Muscle layer of colon (tissue), 2 donors: ENCODE results near the gene AMZ1.

Experiments
- H3K27ac ChIP-seq: one replicate; pipeline ENCODE4 v1.7.0; 2013; ENCODE audit warnings: low read depth, mild to moderate bottlenecking, low read length, moderate library complexity
- H3K27me3 ChIP-seq, 2 donors: one replicate each; pipeline ENCODE4 v1.7.0; 2013; ENCODE audit warnings: low read length in 2 of 2, mild to moderate bottlenecking in 2 of 2; ENCODE audit not compliant: insufficient read depth in 2 of 2, control insufficient read depth in 1 of 2
- H3K36me3 ChIP-seq: one replicate; pipeline ENCODE4 v1.7.0; 2013; ENCODE audit warnings: mild to moderate bottlenecking, low read length; ENCODE audit not compliant: insufficient read depth
- H3K4me1 ChIP-seq: one replicate; pipeline ENCODE4 v1.7.0; 2013; ENCODE audit warnings: mild to moderate bottlenecking, low read length; ENCODE audit not compliant: insufficient read depth
- H3K4me3 ChIP-seq, 2 donors: one replicate each; pipeline ENCODE4 v1.7.0; 2013; ENCODE audit warnings: low read length in 2 of 2, low read depth in 1 of 2, mild to moderate bottlenecking in 1 of 2, moderate library complexity in 1 of 2
- H3K9ac ChIP-seq: one replicate; pipeline ENCODE4 v1.7.0; 2013; ENCODE audit warnings: low read length
- H3K9me3 ChIP-seq: one replicate; pipeline ENCODE4 v1.7.0; 2013; ENCODE audit warnings: mild to moderate bottlenecking, low read length
- donor health status: abdominal sarcoma.
- donor health status: Adenocarcinoma of cecum.

The AMZ1 gene

DNA sequence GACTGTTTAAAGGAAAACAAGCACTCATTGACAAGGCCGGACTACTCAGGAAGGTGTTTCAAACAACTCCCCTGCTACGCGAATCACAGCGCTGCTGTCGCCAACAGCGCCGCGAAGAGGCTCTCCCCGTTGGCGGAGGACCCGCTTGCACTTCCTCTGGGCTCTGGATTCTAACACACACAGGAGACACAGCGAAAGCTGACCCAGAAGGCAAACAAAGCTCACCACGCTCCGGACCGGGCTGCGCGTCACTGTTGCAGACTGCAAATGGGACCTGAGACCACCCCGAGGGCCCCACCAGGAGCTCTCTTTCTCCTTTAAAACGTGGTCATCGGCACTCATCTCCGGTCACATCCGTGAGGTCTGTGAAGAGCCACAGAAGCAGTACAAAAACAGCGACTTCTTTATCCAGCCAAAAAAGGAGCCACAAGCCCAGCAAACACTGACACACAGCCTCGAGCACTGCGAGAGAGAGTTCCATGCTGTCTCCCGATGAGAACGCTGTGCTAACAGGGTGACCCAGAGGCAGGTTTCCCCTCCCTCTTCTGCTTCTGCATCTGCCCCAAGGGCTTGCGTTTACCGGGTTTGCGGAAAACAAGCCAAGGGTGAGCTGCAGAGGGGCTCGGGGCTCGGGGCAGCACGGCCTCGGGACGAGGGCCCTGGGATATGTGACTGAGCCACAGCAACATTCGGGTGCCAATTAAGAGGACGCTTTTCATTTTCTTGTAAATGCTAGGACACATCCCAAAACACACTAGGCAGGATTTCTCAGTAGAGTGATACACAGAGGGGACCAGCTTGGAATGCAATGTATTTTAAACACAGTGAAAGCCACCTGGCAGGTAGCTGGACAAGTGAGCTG, 41.3 kb downstream of the AMZ1 start:
- H3K27me3 ChIP-seq, result no peaks in the 10 kb centered on the region
- H3K36me3 ChIP-seq, result peaks cover 13% of the 10 kb centered on the region
- H3K4me1 ChIP-seq, result peaks cover 38% of the 10 kb centered on the region
- H3K27ac ChIP-seq, result peak overlapping the region; percentile 81
- peak overlapping the region; percentile 17 to 20 for H3K4me3 ChIP-seq
- peak overlapping the region; percentile 31 for H3K9ac ChIP-seq
- H3K9me3 ChIP-seq, result no peaks in the 10 kb centered on the region

DNA sequence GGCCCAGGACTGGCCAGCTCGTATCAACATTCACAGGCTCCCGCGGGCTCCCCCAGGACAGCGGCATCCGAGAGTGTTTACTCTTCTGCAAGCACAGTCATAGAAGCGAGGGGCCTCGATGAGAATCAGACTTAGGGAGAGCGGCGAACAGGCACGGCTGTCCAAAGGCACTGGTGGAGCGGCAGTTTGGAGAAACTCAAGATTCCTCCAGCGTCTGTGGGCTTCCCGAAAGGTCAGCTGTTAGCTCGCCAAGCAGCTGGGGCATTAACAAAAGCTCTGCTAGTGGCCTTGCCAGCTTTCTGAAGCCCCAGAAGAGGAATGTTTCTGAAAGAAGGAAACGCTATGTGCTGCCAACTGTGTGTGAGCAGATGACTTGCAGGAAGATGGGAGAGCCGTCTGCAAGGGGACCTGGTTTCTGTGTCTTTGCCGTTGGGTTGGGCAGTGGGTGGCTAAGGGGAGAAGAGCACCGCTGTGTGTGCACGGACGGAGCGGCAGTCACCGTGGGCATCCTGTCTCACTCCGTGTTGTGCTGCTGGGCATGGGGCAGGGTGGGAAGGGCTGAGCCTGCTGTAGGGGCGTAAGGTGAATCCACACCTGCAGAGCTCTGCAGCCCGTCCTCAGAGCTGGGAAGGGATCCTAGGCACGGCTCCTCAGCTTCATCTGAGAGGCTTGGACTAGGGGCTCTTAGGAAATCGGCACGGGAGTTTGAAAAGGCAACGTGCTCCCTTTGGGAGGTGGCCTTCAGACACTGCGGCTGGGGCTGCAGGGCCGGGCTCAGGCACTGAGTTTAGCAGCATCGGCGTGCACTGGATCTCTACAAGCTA, 42.1 kb downstream of the AMZ1 start:
- Histone ChIP-seq H3K27me3 (no peaks in the 10 kb centered on the region), H3K9me3 (no peaks in the 10 kb centered on the region), H3K4me1 (peaks cover 46% of the 10 kb centered on the region), H3K9ac (peak overlapping the region; percentile 31), H3K4me3 (peak overlapping the region in 1 of 2 donors; percentile 17), H3K27ac (peak overlapping the region; percentile 81), H3K36me3 (peaks cover 13% of the 10 kb centered on the region)

DNA sequence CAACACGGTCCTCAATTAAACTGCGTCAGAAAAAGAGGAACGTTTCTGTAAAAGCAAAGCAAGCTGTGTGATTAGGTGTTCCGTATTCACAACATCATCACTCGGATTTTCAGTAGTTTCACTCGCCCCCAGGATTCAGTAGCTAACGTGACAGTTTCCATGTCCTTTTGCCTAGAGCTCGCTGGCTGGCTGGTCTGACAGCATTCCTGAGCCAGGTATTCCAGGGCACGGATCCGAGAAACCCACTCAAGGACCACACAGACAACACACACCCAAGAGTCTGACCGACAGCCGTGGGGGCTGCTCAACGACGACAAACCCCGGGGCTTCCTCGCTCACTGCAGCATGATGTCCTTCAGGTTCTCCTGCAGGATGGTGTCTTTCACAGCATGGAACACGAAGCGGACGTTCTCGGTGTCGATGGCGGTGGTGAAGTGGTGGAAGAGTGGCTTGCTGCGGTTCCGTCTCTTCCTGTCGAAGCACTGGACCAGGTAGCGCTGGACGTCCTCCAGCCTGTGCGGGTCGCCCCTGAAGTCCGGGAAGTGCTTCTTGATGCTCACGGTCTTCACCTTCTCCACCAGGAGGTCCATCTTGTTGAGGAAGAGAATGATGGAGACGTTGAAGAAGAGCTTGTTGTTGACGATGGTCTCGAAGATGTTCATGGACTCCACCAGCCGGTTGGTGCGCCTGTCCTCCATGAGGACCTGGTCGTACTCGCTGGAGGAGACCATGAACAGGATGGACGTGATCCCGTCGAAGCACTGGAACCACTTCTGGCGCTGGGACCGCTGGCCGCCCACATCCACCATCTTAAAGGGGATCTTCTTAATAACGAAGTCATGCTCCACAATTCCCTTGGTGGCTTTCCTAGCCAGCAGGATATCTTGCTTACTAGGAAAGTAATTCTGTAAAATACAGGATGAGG, 43.1 kb downstream of the AMZ1 start:
- Histone ChIP-seq H3K9ac (no peak overlapping the region), H3K27me3 (no peaks in the 10 kb centered on the region), H3K27ac (no peak overlapping the region), H3K4me1 (peaks cover 56% of the 10 kb centered on the region), H3K36me3 (peaks cover 12% of the 10 kb centered on the region), H3K4me3 (no peak overlapping the region), H3K9me3 (no peaks in the 10 kb centered on the region)

DNA sequence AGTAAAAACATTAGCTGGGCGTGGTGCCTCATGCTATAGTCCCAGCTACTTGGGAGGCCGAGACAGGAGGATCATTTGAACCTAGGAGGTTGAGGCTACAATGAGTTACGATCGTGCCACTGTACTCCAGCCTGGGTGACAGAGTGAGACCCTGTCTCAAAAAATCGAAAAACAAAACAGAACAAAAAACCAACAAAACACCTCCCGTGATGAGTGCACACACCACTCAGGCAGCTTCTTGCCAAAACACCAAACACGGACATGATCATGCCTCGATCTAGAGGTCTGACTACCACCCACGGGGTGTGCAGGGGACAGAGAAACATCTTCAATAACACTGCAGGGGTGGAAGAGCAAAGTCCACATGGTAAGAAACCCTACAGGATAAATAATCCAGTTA, 44.4 kb downstream of the AMZ1 start:
- Histone ChIP-seq H3K4me3 (no peak overlapping the region), H3K36me3 (peaks cover 6% of the 10 kb centered on the region), H3K27ac (no peak overlapping the region), H3K9me3 (no peaks in the 10 kb centered on the region), H3K9ac (no peak overlapping the region), H3K27me3 (no peaks in the 10 kb centered on the region), H3K4me1 (peaks cover 57% of the 10 kb centered on the region)

DNA sequence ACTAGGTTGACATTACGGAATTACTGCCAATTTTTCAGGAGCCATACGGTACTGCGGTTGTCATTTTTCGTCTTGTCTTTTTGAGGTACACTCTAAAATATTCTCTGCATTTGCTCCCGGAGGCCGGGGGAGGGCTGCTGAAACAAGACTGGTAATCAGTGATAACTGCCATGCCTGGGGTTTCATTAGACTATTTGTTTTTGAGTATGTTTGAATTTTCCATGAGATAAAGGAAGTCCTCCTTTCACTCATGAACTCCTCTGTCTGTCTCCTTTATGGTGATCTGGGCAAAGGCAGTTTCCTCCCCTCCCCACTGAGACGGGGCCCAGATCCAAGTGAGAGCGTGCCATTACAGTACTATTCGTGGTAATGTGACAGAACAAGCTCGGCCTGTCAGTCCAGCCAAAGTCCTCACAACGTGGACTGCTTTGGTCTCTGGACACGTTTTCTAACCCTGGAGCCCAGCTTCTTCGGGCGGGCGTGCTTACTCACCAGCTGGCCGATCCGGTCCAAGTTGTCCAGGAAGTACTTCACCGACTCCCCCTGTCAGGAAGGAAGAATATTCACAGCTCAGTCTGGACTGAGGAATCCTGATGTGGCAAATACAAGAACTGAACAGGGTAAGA, 45.1 kb downstream of the AMZ1 start:
- peak overlapping the region; percentile 12 for H3K27ac ChIP-seq
- peaks cover 60% of the 10 kb centered on the region for H3K4me1 ChIP-seq
- no peaks in the 10 kb centered on the region for H3K9me3 ChIP-seq
- H3K9ac ChIP-seq, result no peak overlapping the region
- H3K36me3 ChIP-seq, result peaks cover 6% of the 10 kb centered on the region
- no peak overlapping the region for H3K4me3 ChIP-seq
- no peaks in the 10 kb centered on the region for H3K27me3 ChIP-seq

DNA sequence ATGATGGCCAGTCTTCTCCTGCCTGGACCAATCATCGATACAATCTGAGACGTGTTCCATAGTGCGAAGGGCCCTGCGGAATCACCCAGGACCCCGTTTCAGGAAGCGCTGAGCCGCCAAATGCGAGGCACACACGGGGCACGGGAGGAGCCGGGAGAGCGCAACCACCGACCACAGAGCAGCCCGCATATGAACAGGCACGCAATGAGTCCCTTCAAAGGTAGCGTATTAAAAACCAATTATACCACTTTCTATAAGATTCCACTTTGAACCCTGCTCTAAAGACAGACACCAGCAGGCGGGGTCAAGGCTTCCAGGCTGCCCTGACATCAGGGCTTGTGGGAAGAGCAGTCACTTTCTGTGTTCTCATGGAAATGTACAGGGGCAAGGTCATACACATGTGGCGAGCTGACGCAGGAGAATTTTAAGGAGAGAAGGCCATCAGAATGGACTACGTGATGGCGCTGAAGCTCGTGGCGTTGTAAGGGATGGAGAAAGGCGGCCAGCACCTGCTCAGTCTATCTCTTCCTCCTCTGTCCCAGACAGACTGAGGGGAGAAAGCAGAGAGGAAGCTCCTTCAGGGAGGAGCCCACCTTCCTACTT, 46.2 kb downstream of the AMZ1 start:
- H3K27ac ChIP-seq, result peak overlapping the region; percentile 70
- H3K36me3 ChIP-seq, result peaks cover 6% of the 10 kb centered on the region
- H3K4me1 ChIP-seq, result peaks cover 53% of the 10 kb centered on the region

DNA sequence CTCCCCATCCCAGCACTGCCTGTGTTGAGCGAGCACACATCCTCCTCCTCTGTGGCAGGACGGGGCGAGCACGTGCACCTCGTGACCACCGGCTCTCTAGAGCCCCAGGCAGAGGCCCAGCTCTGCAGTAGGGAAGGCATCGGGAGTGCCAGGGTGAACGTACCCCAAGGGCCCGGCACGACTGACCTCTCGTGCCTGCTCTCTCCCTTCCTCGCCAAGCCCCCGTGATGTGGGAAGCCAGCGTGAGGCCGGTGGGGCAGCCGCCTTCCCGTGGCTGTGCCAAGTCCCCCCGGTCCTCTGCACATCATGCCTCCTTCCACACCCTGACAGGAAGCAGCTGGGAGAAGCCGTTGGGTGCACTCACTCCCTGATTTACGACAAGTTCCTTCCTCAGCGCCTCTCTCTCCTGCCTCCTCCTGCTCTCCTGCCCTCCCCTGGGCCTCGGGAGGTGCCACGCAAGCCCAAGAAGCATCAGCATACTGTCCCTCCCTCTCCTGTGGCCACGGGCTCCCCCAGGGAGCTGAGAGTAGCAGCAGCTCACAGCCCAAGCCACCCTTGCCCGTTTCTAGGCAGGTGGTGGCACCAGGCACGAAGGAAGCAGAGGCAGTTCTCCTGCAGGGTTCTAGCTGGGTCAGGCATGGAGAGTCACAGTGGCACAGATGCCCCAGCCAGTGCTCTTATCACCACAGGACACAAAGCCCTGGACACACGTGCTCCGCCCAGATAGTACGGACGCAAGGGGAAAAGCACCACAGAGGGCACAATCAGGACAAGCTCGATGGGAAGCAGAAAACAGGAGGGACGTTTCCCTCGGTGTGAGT, 47.0 kb downstream of the AMZ1 start:
- Histone ChIP-seq H3K27me3 (no peaks in the 10 kb centered on the region), H3K36me3 (peaks cover 6% of the 10 kb centered on the region), H3K4me3 (peak overlapping the region in 1 of 2 donors; percentile 15), H3K9ac (no peak overlapping the region), H3K27ac (peak overlapping the region; percentile 70), H3K4me1 (peaks cover 46% of the 10 kb centered on the region), H3K9me3 (no peaks in the 10 kb centered on the region)

More for the DNA sequence above, 46.2 kb downstream of the AMZ1 start:
- Histone ChIP-seq H3K9me3 (no peaks in the 10 kb centered on the region), H3K27me3 (no peaks in the 10 kb centered on the region), H3K9ac (no peak overlapping the region), H3K4me3 (peak overlapping the region in 1 of 2 donors; percentile 15)

DNA sequence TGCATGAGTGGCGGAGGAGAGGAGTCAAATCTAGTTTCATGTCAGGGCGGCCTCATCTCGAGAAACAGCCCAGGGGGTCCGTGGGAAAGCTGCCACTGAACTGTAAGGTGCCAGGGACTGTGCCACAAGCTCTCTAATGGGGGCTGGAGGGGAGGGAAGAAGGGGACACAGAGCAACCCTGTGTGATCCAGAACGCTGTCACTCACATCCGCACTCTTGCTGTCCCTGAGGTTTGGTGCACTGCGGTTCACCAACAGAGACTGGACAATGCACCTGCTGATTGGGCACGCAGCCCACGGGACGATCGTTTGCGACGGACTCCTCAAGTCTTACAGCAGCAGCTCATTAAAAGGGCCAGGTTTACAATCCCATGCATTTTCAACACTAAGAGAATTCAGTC, 47.7 kb downstream of the AMZ1 start:
- no peak overlapping the region for H3K27ac ChIP-seq

DNA sequence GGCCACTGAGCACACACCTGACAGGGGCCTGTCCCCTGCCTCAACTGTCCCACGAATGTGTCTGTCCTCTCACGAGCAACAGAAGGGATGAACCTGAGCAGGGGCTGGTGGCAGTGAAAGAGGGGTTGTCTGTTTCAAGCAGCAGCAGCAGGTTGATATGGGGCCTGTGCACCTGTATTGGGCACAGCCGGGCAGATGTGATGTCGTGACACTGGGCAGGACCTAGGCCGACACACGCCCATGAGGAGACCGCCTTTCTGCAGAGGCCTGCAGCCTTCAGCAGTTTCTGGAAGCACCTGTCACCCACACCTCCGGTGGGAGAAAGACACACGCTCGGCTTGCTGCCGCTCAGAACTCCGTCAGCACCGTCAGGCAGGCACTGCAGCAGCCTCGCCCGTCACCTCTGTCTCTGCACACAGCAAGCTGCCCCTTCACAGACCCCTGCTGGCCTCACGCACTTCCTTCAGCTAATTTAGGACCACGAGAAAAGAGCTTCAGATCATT, 48.5 kb downstream of the AMZ1 start:
- Histone ChIP-seq H3K27me3 (no peaks in the 10 kb centered on the region), H3K4me1 (peaks cover 41% of the 10 kb centered on the region), H3K27ac (no peak overlapping the region)

More for the DNA sequence above, 47.7 kb downstream of the AMZ1 start:
- H3K27me3 ChIP-seq, result no peaks in the 10 kb centered on the region
- peaks cover 41% of the 10 kb centered on the region for H3K4me1 ChIP-seq
- no peaks in the 10 kb centered on the region for H3K9me3 ChIP-seq
- no peak overlapping the region for H3K4me3 ChIP-seq
- H3K36me3 ChIP-seq, result peaks cover 6% of the 10 kb centered on the region
- no peak overlapping the region for H3K9ac ChIP-seq

More for the DNA sequence above, 48.5 kb downstream of the AMZ1 start:
- no peak overlapping the region for H3K4me3 ChIP-seq
- no peak overlapping the region for H3K9ac ChIP-seq
- H3K36me3 ChIP-seq, result no peaks in the 10 kb centered on the region
- H3K9me3 ChIP-seq, result no peaks in the 10 kb centered on the region
